ENCODE data around the gene PPM1M. TPM values are rescaled to one million over a fixed set of nuclear protein-coding genes. Genes with fewer than 3 reads are reported as not detected.

The PPM1M gene
- total and polyA plus RNA-seq, 2 experiments from 2014 or later = 6.2 to 10.7 TPM

DNA sequence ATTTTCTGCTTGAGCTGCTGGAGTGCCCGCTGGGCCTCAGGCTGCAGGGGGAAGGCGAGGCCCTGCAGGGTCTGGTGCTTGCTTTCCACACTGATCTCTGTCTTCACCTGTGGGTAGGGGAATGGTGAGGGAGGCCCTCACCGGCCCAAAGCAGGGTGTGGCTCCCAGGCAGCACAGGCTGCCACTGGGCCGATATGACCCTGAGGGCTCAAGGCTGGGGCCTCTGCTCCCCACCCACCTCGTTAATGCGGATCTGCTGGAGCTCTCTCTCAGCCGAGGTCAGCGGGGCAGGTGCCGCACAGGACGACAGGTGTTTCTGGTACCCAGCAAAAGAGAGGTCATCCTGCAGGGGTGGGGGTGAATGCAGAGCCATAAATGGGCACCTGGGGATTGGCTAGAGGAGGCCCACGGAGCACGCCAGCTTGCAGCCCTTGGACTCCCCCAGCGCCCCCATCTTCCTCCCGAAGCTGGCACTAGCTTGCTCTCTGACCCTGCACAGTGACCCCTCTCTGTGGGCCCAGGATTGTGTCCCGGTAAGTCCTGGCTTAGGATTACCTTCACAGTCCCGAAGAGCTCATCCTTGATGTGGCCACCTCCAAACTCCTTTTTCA lies 14.6 kb upstream of the PPM1M start:
- Histone ChIP-seq H4K20me1 (ENCODE audit: insufficient read depth, poor library complexity, severe bottlenecking) (no peaks in the 10 kb centered on the region), H3K9me2 (replicated peaks; ENCODE audit: insufficient read depth) (no peaks in the 10 kb centered on the region), H3K9me3 (ENCODE audit: low read depth) (no peaks in the 10 kb centered on the region), H3K4me1 (ENCODE audit: insufficient read depth) (no peaks in the 10 kb centered on the region), H3K27me3 (no peaks in the 10 kb centered on the region), H2AFZ (no peak overlapping the region), H3K4me2 (no peak overlapping the region), H3K27ac (no peak overlapping the region), H3K36me3 (replicated peaks; ENCODE audit: insufficient read depth, low read depth) (no peaks in the 10 kb centered on the region), H3K79me2 (peaks cover 12% of the 10 kb centered on the region), H3K4me3 (no peak overlapping the region)
- TF ChIP-seq CTCF (IDR thresholded peaks at IDR 0.05; ENCODE audit: poor library complexity) (no peak), EZH2phosphoT487 (IDR thresholded peaks at IDR 0.05; ENCODE audit: low read depth, severe bottlenecking, unreplicated experiment) (no peak), EZH2 (IDR thresholded peaks at IDR 0.05; ENCODE audit: borderline replicate concordance) (no peak)
- 95% methylated on average over 16 of the region's 16 CpGs for WGBS (ENCODE audit: low lambda C conversion rate, missing lambda C conversion rate)
- DNase-seq (ENCODE audit: low spot score) = no peak

- Histone ChIP-seq H3K36me3 (replicated peaks; ENCODE audit: insufficient read depth, low read depth) (no peaks in the 10 kb centered on the region), H4K20me1 (ENCODE audit: insufficient read depth, poor library complexity, severe bottlenecking) (no peaks in the 10 kb centered on the region), H3K27me3 (no peaks in the 10 kb centered on the region), H3K79me2 (peaks cover 19% of the 10 kb centered on the region), H3K9me3 (ENCODE audit: low read depth) (no peaks in the 10 kb centered on the region), H3K4me2 (no peak overlapping the region), H3K27ac (no peak overlapping the region), H3K9me2 (replicated peaks; ENCODE audit: insufficient read depth) (no peaks in the 10 kb centered on the region), H3K4me3 (no peak overlapping the region), H2AFZ (no peak overlapping the region), H3K4me1 (ENCODE audit: insufficient read depth) (no peaks in the 10 kb centered on the region)
- peak; percentile 80 for DNase-seq (ENCODE audit: low spot score)
- 82% methylated on average over 34 of the region's 34 CpGs for WGBS (ENCODE audit: low lambda C conversion rate, missing lambda C conversion rate)
- TF ChIP-seq EZH2phosphoT487 (IDR thresholded peaks at IDR 0.05; ENCODE audit: low read depth, severe bottlenecking, unreplicated experiment) (no peak), CTCF (IDR thresholded peaks at IDR 0.05; ENCODE audit: poor library complexity) (peak; percentile 66)
These were observed 13.9 kb upstream of the PPM1M start for GRCh38 chr3:52231502-52232278.

DNA sequence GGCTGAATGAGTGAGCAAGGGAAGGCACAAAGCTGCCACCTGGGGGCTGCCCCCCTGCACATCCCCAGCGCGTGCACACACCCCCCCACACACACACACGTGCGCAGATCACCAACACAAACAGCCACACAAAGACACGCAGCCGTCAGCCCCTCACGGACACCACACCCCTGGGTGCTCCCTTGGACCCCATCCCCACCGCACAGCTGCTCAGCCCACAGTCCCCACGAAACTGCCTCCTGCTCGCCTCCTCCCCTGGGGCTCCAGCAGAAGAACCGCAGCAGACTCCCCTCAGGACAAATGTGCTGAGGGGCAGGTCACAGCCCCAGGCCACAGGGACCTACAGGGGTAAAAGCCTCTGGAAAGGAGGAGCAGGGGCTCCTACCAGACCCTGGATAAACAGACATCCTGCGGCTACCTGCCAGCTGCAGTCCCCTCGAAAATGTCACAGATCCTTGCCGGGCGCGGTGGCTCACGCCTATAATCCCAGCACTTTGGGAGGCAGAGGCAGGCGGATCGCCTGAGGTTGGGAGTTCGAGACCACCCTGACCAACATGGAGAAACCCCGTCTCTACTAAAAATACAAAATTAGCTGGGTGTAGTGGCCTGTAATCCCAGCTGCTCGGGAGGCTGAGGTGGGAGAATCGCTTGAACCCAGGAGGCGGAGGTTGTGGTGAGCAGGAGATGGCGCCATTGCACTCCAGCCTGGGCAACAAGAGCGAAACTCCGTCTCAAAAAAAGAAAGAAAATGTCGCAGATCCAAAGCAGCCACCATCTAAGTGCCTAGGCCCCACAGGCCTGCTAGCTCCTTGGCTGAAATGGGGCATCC lies 13.1 kb upstream of the PPM1M start:
- Histone ChIP-seq H3K4me3 (no peak overlapping the region), H3K4me1 (ENCODE audit: insufficient read depth) (peaks cover 6% of the 10 kb centered on the region), H3K79me2 (peaks cover 26% of the 10 kb centered on the region), H3K9me3 (ENCODE audit: low read depth) (no peaks in the 10 kb centered on the region), H3K4me2 (no peak overlapping the region), H3K36me3 (replicated peaks; ENCODE audit: insufficient read depth, low read depth) (no peaks in the 10 kb centered on the region), H4K20me1 (ENCODE audit: insufficient read depth, poor library complexity, severe bottlenecking) (no peaks in the 10 kb centered on the region), H3K27me3 (no peaks in the 10 kb centered on the region), H2AFZ (no peak overlapping the region), H3K27ac (no peak overlapping the region), H3K9me2 (replicated peaks; ENCODE audit: insufficient read depth) (no peaks in the 10 kb centered on the region)
- DNase-seq (ENCODE audit: low spot score) = no peak
- TF ChIP-seq EZH2phosphoT487 (IDR thresholded peaks at IDR 0.05; ENCODE audit: low read depth, severe bottlenecking, unreplicated experiment) = no peak
- TF ChIP-seq CTCF (IDR thresholded peaks at IDR 0.05; ENCODE audit: poor library complexity) = peak; percentile 26
- 91% methylated on average over 24 of the region's 28 CpGs for WGBS (ENCODE audit: low lambda C conversion rate, missing lambda C conversion rate)
